GM21447 (cell line): ENCODE results near the gene NRP2.

Experiments
- ATAC-seq: cut with Tn5 transposase; IDR thresholded peaks from one replicate; pipeline ENCODE4 v1.9.1; 2021; ENCODE audit not compliant: unreplicated experiment

Gene NRP2

DNA sequence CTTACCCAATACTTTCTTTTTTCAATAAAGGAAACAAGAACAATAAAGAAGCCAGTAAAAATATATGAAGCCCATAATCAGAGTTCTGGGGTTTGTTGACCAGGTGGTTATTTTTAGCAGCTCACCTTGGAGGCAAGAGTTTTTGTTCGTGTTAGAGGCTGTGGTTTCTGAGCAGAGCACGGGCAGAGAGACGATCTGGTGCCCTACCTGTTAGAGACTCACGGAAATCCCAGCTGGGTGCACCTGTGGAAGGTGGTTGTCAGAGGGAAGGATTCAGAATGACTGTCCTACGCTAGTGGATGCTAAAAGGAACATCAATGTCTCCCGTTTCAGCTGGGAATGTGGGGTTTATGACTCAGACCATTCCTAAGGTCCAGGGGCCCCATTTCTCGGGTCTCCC is 87.6 kb downstream of the NRP2 start:
- no peak for ATAC-seq

DNA sequence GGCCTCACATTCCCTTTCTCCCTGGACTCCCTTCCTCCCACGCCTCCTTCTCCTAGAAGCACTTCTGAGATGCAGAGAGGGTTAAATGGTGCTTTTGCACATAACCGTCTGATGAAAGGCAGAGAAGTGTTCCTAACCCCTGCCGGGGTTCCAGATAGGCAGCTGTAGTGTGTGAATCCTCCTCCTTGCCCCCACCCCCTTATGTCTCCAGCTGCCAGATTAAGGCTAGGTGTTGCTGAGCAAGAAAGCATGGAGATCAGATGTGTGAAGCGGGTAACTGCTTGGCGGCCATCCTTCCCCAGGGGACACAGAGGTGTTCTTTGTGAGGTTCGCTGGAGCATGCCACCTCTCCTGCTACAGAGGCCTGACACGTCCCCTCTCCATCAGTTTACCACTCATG is 88.3 kb downstream of the NRP2 start:
- no peak for ATAC-seq

DNA sequence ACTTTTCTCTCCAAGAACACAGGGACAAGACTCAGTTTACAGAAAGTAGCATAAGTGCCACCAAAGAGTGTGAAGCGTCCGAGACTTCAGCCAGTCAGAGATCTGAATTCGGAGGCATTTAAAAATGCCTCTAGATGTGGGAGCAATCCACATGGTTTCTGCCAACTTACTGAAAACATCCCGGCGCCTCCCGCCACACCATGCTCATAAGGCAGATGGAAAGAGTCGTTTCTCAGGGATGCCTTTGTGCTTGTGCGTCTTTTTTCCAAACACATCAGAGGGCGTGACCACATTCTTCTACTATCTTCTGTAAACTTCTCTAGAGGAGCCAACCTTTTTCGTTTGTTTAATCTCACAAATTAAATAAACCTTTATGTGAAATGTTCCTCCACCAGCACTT is 88.7 kb downstream of the NRP2 start:
- no peak for ATAC-seq

DNA sequence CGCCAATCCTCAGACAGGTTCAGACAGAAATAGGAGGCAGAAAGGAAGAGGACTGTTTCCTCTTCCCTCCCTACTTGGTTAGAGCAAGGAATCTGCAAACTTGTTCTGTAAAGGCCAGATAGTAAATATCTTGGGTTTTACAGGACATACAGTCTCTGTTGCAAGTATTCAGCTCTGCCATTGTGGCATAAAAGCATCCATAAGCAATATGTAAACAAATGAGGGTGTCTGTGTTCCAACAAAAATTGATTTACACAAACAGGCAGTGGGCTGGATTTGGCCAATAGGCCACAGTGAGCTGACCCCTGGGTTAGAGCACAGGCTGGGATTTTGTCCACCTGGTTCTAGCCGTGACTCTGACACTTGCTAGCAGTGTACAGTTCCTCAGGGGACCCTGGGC is 89.4 kb downstream of the NRP2 start:
- no peak for ATAC-seq

DNA sequence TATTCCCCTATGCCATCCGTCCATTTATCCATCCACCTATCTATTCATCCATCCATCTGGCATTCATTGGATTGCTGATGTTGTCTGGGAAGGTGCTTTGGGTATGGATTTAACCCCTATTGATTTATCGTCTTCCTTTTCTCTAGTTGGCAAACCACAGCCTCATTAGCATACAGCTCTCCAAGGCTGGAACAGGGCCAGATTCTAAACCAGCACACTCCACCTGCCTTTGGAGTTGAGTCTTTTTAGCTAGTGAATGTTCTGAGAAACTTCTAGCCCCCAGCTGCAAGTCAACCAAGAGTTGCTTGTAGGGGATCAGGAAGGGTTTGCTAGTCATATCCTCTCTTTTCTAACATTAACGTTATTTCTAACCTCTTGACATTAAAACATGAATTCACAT is 90.7 kb downstream of the NRP2 start:
- ATAC-seq, result no peak

DNA sequence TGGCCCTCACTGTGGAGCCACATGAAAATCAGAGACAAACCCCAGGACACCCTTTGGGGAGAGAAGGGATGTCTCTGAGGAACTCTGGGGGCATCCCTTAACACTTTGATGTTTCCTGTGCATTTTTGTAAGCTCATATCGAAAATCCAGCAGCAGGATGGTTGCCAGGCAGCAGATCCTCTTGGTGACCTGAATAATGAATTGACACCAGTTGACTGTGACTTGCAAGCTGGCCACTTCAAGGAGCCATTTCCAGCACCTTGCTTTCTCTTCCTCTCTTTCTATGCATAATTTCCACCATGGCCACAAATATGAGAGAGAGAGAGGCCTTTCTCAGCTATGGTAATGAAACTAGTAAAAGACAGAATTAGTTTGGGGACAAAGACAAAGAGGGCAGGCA is 91.7 kb downstream of the NRP2 start:
- ATAC-seq, result no peak

DNA sequence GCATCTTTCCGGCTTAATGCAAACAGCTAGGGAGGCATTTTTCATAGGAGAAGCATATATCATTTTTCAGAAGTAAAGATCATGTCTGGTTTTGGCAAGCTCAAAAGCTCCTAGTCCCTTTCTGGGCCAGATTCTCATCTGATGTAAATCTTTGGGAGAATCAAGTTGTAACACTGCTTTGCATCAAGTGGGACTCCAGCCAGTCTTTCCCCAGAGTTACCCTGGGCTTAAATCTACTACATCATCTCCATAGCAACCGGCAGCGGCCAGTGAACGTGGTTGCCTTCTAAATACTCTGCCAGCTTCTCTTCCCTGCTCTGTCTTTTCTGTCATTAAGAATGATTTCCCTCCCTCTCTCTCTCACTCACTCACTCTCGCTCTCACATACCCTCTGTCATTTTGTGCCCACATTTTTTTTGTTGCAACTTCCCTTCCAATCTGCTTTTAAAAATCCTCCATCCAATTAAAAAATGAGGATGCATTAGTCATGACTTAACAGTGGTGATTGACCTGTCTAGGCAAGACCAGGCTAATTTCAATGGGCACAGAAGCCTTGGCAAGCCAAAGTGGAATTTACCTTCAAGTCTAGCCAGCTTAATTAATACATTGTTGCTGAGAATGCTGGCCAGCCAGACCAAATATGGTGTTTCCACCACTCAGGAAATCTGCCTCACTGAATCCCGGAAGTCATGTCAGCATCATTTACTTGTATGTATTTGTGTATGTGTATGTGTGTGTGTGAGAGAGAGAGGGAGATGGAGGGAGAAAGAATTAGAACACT is 93.0 kb downstream of the NRP2 start:
- no peak for ATAC-seq

DNA sequence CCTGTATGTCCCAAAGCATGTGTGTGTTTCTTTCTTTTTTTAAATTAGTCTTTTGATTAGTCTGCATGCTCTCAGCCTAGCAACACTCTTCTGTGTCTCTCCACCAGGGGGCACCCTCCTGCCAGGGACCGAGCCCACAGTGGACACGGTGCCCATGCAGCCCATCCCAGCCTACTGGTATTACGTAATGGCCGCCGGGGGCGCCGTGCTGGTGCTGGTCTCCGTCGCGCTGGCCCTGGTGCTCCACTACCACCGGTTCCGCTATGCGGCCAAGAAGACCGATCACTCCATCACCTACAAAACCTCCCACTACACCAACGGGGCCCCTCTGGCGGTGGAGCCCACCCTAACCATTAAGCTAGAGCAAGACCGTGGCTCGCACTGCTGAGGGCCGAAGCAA is 93.8 kb downstream of the NRP2 start:
- ATAC-seq, result no peak

DNA sequence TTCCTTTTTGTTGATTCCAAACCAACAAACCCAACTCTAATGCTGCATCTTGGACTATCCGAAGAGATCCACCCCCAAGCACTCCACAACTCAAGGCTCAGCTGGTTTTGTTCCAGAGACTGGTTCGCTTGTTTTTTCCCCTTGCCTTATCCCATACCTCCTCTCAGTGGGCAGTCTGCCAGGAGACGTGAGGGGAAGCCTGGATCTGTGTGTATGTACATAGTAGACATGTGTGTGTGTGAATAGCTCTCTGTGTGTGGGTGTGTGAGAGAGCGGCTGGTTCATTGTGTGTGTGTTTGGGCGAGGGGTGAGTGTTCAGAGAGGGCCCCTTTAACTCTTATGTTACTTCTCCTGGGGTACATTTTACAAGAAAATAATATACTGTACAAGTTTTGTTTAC is 94.4 kb downstream of the NRP2 start:
- ATAC-seq, result no peak

DNA sequence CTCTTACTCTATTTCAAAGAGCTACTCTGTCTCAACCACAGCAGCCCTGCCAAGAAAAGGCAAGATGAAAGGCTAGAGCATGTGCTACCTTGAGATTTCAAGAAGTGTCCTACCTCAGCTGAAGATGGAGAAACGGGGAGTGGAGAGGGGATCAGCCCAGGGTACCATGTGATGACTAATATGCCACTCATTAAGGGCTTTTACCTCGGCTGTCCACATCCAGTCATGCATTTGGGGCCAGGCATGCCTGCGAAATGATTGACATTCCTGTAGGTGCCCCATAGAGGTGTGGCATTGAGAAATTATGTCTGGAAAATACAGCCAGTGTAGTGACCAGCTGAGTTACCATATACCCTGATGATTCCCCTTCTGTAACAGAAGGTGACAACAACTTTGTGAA is 96.1 kb downstream of the NRP2 start:
- no peak for ATAC-seq

DNA sequence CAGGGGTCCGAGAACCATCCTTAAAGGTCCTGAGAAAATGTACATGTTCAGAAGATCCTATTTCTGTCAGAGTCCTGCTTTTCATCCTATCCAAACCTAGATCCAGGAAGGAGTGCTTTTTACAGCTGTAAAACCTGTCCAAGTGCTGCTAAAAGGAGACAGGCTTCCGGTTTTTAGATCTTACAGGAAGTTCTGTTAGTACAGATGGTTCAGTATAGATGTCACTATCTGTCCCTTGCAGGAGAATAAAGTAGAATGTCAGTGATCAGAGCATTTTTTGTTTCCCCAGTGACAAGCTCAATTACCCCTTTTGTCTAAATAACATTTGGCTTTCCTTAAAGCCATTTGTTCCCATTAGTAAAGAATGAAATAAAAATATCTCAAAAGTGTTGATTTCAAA is 98.3 kb downstream of the NRP2 start:
- ATAC-seq, result no peak

DNA sequence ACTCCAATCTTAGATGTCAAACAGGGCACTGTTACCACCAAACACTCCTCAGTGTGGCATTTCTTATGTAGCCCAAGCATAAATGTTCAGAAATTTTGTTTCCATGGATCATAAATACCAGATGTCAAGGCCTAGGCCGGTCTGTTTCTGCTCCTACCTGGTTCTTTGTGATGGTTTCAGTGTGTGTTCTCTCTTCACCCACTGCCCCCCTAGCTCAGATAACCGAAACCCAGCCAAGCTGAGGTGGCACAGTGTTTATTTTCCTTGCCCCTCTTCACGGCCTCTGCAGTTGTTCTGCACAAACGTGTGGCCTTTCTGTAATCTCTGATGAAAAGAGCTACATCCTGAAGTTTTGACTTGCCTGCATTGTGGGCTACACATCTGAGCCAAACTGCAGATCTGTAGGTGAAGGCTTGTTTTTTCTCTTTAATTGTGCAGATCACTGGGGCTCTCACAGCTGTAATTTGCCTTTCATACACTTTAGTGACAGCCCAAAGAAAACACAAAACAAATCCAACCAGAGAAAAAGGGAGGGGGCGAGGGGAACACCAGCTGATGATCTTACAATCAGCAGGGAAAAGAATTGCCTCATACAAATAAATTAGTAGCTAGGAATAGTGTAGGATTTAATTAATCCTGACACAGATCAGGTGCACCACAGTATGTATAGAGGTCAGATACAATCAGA is 99.1 kb downstream of the NRP2 start:
- no peak for ATAC-seq

DNA sequence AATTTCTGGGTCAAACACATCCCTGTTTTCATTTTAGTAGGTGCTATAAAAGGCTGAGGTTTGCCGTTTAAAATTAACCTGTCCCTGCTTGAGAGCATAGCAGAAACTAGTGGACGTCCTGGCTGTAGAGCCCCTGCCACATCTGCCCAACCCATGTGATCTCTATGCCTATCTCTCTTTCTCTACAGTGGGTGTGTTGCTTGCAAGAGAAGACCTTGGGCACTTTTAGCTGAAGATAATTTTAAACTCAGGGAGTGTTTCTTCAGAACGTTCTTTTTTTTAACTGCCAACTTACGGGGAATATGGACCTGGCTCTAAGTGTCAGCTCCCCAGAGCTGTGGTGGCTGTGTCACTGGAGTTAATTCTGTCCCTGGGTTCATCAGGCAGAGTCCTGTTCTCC is 100.6 kb downstream of the NRP2 start:
- ATAC-seq, result no peak

DNA sequence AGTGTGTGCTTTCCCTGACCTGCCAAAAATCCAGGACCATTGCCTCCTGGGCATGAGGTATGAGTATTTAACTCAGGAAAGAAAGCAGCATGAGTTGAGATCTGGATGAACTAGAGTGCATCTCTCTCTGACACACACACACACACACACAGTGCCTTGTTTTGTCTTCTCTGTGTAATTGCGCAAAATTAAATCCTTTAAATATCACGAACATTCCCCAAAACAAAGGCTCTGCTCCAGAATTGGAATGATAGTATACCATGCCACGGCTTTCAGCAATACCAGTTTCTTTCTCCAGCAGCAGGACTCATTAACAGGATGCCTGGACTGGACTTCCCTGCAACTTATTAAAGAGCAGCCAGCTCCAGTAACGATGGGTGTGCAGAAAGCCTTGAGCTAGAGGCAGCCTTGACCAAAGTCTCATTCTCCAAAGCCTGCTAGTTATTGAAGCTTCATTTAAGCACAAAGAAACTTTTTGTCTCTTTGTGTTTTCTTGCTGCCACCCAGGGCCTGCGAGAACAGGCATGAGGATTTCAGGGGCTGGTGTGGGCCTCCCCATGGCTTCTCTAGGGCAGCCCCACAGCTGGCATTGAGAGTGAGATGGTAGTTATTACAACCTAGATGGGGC is 101.7 kb downstream of the NRP2 start:
- no peak for ATAC-seq

DNA sequence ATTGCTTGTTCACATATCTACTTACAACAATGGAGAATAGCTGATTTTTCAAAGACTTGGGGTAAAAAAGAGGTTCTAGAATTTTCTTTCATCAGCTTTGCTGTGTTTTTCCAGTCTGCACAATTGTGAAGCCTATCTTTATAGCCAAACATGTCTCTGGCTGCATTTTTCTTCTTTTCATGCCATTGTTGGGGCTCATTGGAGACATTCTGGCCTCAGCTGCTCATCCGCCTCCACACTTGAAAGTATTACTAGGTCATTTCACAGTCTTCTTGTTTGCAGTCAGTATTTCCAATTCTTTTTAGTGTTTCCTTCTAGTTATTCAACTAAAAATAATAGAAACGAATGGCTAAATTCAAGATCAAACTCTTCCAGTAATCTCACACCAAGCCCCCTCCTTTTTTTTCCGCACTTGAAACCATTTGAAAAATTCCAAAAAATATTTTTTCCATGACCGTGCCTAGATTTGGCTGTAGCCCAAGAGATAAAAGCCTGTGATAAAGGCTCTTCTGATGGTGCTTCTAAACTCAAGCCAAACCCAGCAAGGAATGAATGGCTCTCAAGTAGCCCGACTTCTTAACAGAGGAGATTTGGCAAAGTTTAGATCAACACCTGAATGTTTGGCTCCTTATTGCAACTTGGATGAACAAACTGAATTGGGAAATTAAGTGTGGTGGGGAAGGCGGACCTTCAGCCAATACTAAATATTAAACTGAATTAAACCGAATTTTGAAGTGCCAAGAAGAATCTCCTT is 103.4 kb downstream of the NRP2 start:
- ATAC-seq, result no peak

DNA sequence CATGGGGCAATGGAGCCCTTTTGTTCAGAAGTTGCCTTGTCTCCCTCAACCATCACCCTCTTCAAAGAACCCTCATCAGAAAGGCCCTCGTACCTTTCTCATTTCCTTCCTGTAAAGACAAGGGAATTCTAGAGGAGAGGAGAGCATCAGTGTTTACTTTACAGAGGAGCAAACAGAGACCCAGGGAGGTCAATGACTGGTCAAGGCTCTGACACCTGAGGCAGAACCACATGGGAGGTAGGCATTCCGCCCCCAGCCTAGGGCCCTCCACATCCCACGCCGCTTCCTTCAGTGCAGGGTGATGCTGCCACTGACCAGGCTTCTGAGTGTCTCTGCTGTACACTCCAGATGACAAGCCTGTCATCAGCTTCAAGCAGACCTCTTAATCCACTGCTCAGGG is 104.7 kb downstream of the NRP2 start:
- ATAC-seq, result no peak

DNA sequence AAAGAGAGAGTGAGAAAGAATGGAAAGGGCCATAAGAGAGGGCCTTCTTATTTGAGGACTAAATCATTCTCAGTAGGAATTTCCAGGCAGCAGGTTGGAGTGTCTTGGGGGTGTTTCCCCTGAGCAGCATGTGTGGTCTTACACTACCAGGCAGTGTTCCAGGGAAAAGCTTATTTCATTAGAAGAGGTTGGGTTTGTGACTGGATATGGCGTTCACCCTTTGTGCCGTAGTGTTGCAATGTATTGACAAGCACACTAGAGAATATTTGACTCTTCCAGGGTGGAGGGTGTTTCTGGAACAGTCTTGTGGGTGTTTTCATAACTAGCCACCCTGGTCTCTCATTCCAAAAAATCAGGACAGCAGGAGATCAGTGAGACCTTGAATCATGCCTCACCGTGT is 105.5 kb downstream of the NRP2 start:
- ATAC-seq, result no peak

DNA sequence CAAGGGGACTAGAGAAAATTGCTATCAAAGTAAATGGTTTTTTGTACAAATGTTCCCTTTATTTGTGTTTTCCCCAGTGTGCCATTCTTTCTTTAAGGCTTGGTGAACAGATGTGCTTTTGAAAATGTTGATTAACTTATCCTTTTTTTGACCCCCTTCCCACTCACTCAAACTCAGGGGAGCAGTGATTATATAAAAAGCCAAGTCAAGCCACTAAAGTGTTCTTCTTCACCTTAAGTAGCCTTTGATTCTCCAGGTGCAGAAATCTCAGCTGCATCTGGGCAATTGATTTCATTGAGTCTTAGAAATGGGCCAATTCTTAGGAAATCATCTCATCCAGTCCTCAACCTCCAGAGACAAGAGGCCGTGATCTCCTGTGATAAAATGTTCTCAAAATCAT is 107.6 kb downstream of the NRP2 start:
- no peak for ATAC-seq

DNA sequence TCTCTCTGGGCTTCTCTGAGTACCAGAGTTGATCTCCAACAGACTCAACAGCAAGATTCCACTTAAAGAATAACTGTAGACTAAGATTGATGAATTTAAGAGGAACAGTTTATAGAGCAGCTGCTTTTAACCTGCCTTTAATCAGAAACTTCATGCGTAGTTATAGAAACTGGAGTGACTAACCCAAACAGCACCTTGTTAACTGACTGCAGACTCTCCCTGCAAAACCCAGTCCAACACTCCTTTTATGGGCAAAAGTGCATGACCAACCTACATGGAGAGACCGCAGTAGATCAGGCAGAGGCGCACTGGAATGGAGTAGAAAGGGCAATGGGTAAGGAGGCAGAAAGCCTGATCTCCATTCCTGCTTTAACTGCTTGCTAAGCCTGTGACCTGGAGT is 110.6 kb downstream of the NRP2 start:
- no peak for ATAC-seq

DNA sequence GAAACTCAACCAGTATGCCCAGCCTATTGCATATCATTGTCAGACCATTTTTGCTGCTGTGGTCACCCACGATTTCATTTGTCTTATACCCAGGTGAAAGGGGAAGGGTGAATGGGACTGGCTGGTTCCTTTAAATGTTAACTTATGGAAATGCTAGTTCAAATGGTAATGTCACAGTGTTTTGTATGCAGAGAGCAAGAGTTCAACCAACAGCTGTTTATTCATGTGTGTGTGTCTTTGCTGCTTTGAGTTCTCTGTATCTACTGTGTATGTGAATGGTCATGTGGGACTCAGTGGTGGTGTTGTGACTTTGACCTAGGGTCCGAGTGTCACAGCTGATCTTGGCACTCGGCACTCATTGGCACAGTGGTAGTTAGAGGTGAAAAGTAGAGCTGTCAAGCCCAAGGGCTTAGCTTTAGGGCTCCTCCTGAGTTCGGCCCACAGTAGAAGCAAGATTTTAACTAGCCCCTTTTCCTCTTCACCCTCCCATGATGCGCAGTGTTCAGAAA is 114.6 kb downstream of the NRP2 start:
- no peak for ATAC-seq

DNA sequence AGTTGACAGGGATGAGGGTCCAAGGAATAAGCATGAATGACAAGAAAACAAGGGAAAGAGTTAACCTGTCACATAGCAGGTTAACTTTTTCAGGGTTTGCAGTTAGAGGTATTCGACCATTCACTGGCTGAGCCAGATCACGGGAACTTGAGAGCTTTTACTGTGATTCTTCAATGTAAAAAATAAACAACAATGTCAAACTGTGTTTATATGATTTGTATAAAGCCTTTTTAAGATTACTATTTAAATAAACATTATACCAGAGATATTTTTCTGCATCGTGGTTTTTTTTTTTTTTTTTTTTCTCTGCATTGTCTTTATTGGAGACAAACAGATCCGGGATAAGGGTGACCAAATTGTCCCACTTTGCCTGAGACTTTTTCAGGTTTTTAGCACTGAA is 115.6 kb downstream of the NRP2 start:
- ATAC-seq, result no peak

DNA sequence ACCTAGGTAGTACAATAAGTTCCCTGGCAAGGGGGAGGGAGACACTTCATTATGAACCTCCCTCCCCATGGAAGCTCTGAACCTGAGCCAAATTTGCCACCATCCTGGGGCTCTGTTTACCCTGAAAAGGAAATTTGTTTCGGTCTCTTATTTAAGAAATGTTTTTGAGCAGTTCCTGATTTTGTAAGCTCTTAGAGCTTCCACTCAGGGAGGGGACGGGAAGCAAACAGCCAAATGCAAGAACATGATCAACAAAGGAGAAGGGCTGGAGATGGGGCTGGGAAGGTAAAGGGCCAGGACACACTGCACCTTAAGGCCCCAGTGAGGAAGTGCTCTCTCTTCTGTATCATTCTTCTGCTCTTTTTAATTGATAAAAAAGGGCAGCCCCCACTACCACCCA is 117.9 kb downstream of the NRP2 start:
- no peak for ATAC-seq
